NT2/D1 (cell line): ENCODE measurements around the gene RNU1-1.
"Not testable (repeated sequence)": the region's sequence is repeated elsewhere in the genome, so short reads cannot be mapped to it uniquely, and the experiment has no call there.

Experiments
- SUZ12 ChIP-seq: IDR thresholded peaks from 2 replicates; pipeline ENCODE4 v1.6.1; 2011; ENCODE audit not compliant: insufficient read length, insufficient read depth; ENCODE audit errors: extremely low read depth
- YY1 ChIP-seq: IDR thresholded peaks from 2 replicates; pipeline ENCODE4 v1.6.1; 2011; ENCODE audit not compliant: insufficient read length, insufficient read depth
- ZNF274 ChIP-seq: IDR thresholded peaks from 2 replicates; pipeline ENCODE4 v1.6.1; 2011; ENCODE audit warnings: mild to moderate bottlenecking, low read depth, low read length

GRCh38 chr1:16550212-16550918 lies 36.3 kb upstream of the RNU1-1 start:
- not testable (repeated sequence) for TF ChIP-seq ZNF274, YY1, SUZ12
